ENCODE results near the gene GTF2F2.
"Not testable (repeated sequence)": the region's sequence is repeated elsewhere in the genome, so short reads cannot be mapped to it uniquely, and the experiment has no call there.

GTF2F2 gene

GRCh38 chr13:45167611-45168554, 47.6 kb downstream of the GTF2F2 start:
- no peaks in the 10 kb centered on the region for H3K36me3 ChIP-seq (ENCODE audit: control insufficient read depth, insufficient read depth, low read length)
- no peaks in the 10 kb centered on the region for H3K4me1 ChIP-seq (ENCODE audit: control insufficient read depth, insufficient read depth, low read length)
- H3K4me3 ChIP-seq (ENCODE audit: low read length), result no peak overlapping the region
- no peak overlapping the region for H3K27ac ChIP-seq (ENCODE audit: low read depth, low read length)
- no peak overlapping the region for H3K9ac ChIP-seq (ENCODE audit: low read length)
- no peaks in the 10 kb centered on the region for H3K27me3 ChIP-seq (ENCODE audit: control insufficient read depth, insufficient read depth, low read length)

GRCh38 chr13:45168555-45168930, 48.2 kb downstream of the GTF2F2 start:
- no peaks in the 10 kb centered on the region for H3K4me1 ChIP-seq (ENCODE audit: control insufficient read depth, insufficient read depth, low read length)
- no peak overlapping the region for H3K9ac ChIP-seq (ENCODE audit: low read length)
- no peak overlapping the region for H3K27ac ChIP-seq (ENCODE audit: low read depth, low read length)
- H3K27me3 ChIP-seq (ENCODE audit: control insufficient read depth, insufficient read depth, low read length), result no peaks in the 10 kb centered on the region
- H3K4me3 ChIP-seq (ENCODE audit: low read length), result no peak overlapping the region
- H3K36me3 ChIP-seq (ENCODE audit: control insufficient read depth, insufficient read depth, low read length), result no peaks in the 10 kb centered on the region

- no peaks in the 10 kb centered on the region for H3K36me3 ChIP-seq (ENCODE audit: control insufficient read depth, insufficient read depth, low read length)
These were observed 54.2 kb downstream of the GTF2F2 start for GRCh38 chr13:45174478-45174877.

GRCh38 chr13:45178349-45179162, 58.2 kb downstream of the GTF2F2 start:
- Histone ChIP-seq H3K9ac (ENCODE audit: low read length) (no peak overlapping the region), H3K36me3 (ENCODE audit: control insufficient read depth, insufficient read depth, low read length) (no peaks in the 10 kb centered on the region), H3K27me3 (ENCODE audit: control insufficient read depth, insufficient read depth, low read length) (no peaks in the 10 kb centered on the region), H3K4me1 (ENCODE audit: control insufficient read depth, insufficient read depth, low read length) (peaks cover 3% of the 10 kb centered on the region), H3K27ac (ENCODE audit: low read depth, low read length) (no peak overlapping the region), H3K4me3 (ENCODE audit: low read length) (no peak overlapping the region)

More at GRCh38 chr13:45174478-45174877, 54.2 kb downstream of the GTF2F2 start:
- no peak overlapping the region for H3K9ac ChIP-seq (ENCODE audit: low read length)
- no peak overlapping the region for H3K27ac ChIP-seq (ENCODE audit: low read depth, low read length)
- H3K4me1 ChIP-seq (ENCODE audit: control insufficient read depth, insufficient read depth, low read length), result no peaks in the 10 kb centered on the region
- H3K27me3 ChIP-seq (ENCODE audit: control insufficient read depth, insufficient read depth, low read length), result no peaks in the 10 kb centered on the region
- H3K4me3 ChIP-seq (ENCODE audit: low read length), result no peak overlapping the region

- no peaks in the 10 kb centered on the region for H3K27me3 ChIP-seq (ENCODE audit: control insufficient read depth, insufficient read depth, low read length)
- H3K4me3 ChIP-seq (ENCODE audit: low read length), result no peak overlapping the region
- no peak overlapping the region for H3K9ac ChIP-seq (ENCODE audit: low read length)
- peaks cover 3% of the 10 kb centered on the region for H3K4me1 ChIP-seq (ENCODE audit: control insufficient read depth, insufficient read depth, low read length)
- H3K36me3 ChIP-seq (ENCODE audit: control insufficient read depth, insufficient read depth, low read length), result no peaks in the 10 kb centered on the region
- H3K27ac ChIP-seq (ENCODE audit: low read depth, low read length), result no peak overlapping the region
These were observed 59.1 kb downstream of the GTF2F2 start for GRCh38 chr13:45179428-45179827.

- H3K27ac ChIP-seq (ENCODE audit: low read depth, low read length), result no peak overlapping the region
- H3K36me3 ChIP-seq (ENCODE audit: control insufficient read depth, insufficient read depth, low read length), result no peaks in the 10 kb centered on the region
- no peaks in the 10 kb centered on the region for H3K27me3 ChIP-seq (ENCODE audit: control insufficient read depth, insufficient read depth, low read length)
- H3K9ac ChIP-seq (ENCODE audit: low read length), result no peak overlapping the region
- no peak overlapping the region for H3K4me3 ChIP-seq (ENCODE audit: low read length)
- peaks cover 3% of the 10 kb centered on the region for H3K4me1 ChIP-seq (ENCODE audit: control insufficient read depth, insufficient read depth, low read length)
These were observed 60.0 kb downstream of the GTF2F2 start for GRCh38 chr13:45180303-45180702.

- Histone ChIP-seq H3K27me3 (ENCODE audit: control insufficient read depth, insufficient read depth, low read length) (no peaks in the 10 kb centered on the region), H3K4me3 (ENCODE audit: low read length) (no peak overlapping the region), H3K27ac (ENCODE audit: low read depth, low read length) (no peak overlapping the region)
These were observed 60.6 kb downstream of the GTF2F2 start for GRCh38 chr13:45180713-45181601.

GRCh38 chr13:45184693-45185092, 64.4 kb downstream of the GTF2F2 start:
- Histone ChIP-seq H3K36me3 (ENCODE audit: control insufficient read depth, insufficient read depth, low read length) (no peaks in the 10 kb centered on the region), H3K4me1 (ENCODE audit: control insufficient read depth, insufficient read depth, low read length) (peaks cover 3% of the 10 kb centered on the region), H3K27me3 (ENCODE audit: control insufficient read depth, insufficient read depth, low read length) (no peaks in the 10 kb centered on the region), H3K9ac (ENCODE audit: low read length) (no peak overlapping the region), H3K4me3 (ENCODE audit: low read length) (no peak overlapping the region), H3K27ac (ENCODE audit: low read depth, low read length) (no peak overlapping the region)

More at GRCh38 chr13:45180713-45181601, 60.6 kb downstream of the GTF2F2 start:
- no peak overlapping the region for H3K9ac ChIP-seq (ENCODE audit: low read length)
- H3K4me1 ChIP-seq (ENCODE audit: control insufficient read depth, insufficient read depth, low read length), result peaks cover 3% of the 10 kb centered on the region
- no peaks in the 10 kb centered on the region for H3K36me3 ChIP-seq (ENCODE audit: control insufficient read depth, insufficient read depth, low read length)

GRCh38 chr13:45185286-45185685, 65.0 kb downstream of the GTF2F2 start:
- Histone ChIP-seq H3K9ac (ENCODE audit: low read length) (no peak overlapping the region), H3K36me3 (ENCODE audit: control insufficient read depth, insufficient read depth, low read length) (no peaks in the 10 kb centered on the region), H3K4me3 (ENCODE audit: low read length) (no peak overlapping the region), H3K27me3 (ENCODE audit: control insufficient read depth, insufficient read depth, low read length) (no peaks in the 10 kb centered on the region), H3K27ac (ENCODE audit: low read depth, low read length) (no peak overlapping the region), H3K4me1 (ENCODE audit: control insufficient read depth, insufficient read depth, low read length) (peaks cover 3% of the 10 kb centered on the region)

- H3K27ac ChIP-seq (ENCODE audit: low read depth, low read length); H3K36me3 ChIP-seq (ENCODE audit: control insufficient read depth, insufficient read depth, low read length); H3K4me1 ChIP-seq (ENCODE audit: control insufficient read depth, insufficient read depth, low read length); H3K27me3 ChIP-seq (ENCODE audit: control insufficient read depth, insufficient read depth, low read length); H3K9ac ChIP-seq (ENCODE audit: low read length); H3K4me3 ChIP-seq (ENCODE audit: low read length): not testable (repeated sequence)
These were observed 68.8 kb downstream of the GTF2F2 start for GRCh38 chr13:45189077-45189476.

GRCh38 chr13:45189511-45189910, 69.2 kb downstream of the GTF2F2 start:
- not testable (repeated sequence) for H3K27ac ChIP-seq (ENCODE audit: low read depth, low read length); H3K4me3 ChIP-seq (ENCODE audit: low read length); H3K27me3 ChIP-seq (ENCODE audit: control insufficient read depth, insufficient read depth, low read length); H3K9ac ChIP-seq (ENCODE audit: low read length); H3K4me1 ChIP-seq (ENCODE audit: control insufficient read depth, insufficient read depth, low read length); H3K36me3 ChIP-seq (ENCODE audit: control insufficient read depth, insufficient read depth, low read length)

- Histone ChIP-seq H3K27ac (ENCODE audit: low read depth, low read length) (no peak overlapping the region), H3K4me1 (ENCODE audit: control insufficient read depth, insufficient read depth, low read length) (peaks cover 3% of the 10 kb centered on the region), H3K27me3 (ENCODE audit: control insufficient read depth, insufficient read depth, low read length) (no peaks in the 10 kb centered on the region), H3K36me3 (ENCODE audit: control insufficient read depth, insufficient read depth, low read length) (no peaks in the 10 kb centered on the region), H3K9ac (ENCODE audit: low read length) (no peak overlapping the region), H3K4me3 (ENCODE audit: low read length) (no peak overlapping the region)
These were observed 71.6 kb downstream of the GTF2F2 start for GRCh38 chr13:45191874-45192273.
